H1 (cell line): Measurements from ENCODE around the gene PCIF1. TPM values are rescaled to one million over a fixed set of nuclear protein-coding genes. Genes with fewer than 3 reads are reported as not detected.
A peak's percentile ranks its signal among the peaks of the same experiment; 100 is the strongest.

Experiments
- CTCF ChIA-PET: fragments of 300-600 bp; sonication (Branson Sonifier 250); formaldehyde crosslinking; loops from one replicate; lab custom pipeline; 2021; ENCODE audit not compliant: partially characterized antibody; lab: Charles Lee
- POLR2A ChIA-PET: fragments of 300-600 bp; sonication (Branson Sonifier 250); formaldehyde crosslinking; loops from one replicate; lab custom pipeline; 2021; ENCODE audit warnings: inconsistent platforms; ENCODE audit not compliant: partially characterized antibody; lab: Charles Lee
- DNase-seq, 2 experiments: peaks; one replicate each; pipeline versions ENCODE4 v3.0.0 to v3.0.0-alpha.2; 2010 to 2022; ENCODE audit warnings: low spot score in 2 of 2, low read depth in 1 of 2, mixed read lengths in 1 of 2
- FAIRE-seq: peaks from 2 replicates; lab custom pipeline; 2011; peaks lifted over from hg19 to GRCh38; lab: Jason Lieb, UNC
- H2AFZ ChIP-seq: 2 replicates; pipeline ENCODE4 v1.8.1; 2012; ENCODE audit warnings: low read length, inconsistent platforms
- H2AK5ac ChIP-seq: 2 replicates; pipeline ENCODE4 v1.6.1; 2013; ENCODE audit warnings: low read depth, low read length
- H2BK120ac ChIP-seq: replicated peaks from 2 replicates; pipeline ENCODE3; 2013; ENCODE audit warnings: low read depth, low read length, inconsistent platforms
- H2BK12ac ChIP-seq: 2 replicates; pipeline ENCODE4 v1.6.1; 2013; ENCODE audit warnings: low read depth, low read length
- H2BK15ac ChIP-seq: 2 replicates; pipeline ENCODE4 v1.6.1; 2013; ENCODE audit warnings: low read length
- H2BK20ac ChIP-seq: 2 replicates; pipeline ENCODE4 v1.6.1; 2013; ENCODE audit warnings: low read length
- H2BK5ac ChIP-seq: 2 replicates; pipeline ENCODE4 v1.6.1; 2013; ENCODE audit warnings: low read depth, low read length
- H3K14ac ChIP-seq: 2 replicates; pipeline ENCODE4 v1.6.1; 2013; ENCODE audit warnings: inconsistent platforms; ENCODE audit not compliant: insufficient read length
- H3K18ac ChIP-seq: 2 replicates; pipeline ENCODE4 v1.6.1; 2013; ENCODE audit warnings: low read length; ENCODE audit errors: extremely low read depth
- H3K23ac ChIP-seq: 2 replicates; pipeline ENCODE4 v1.6.1; 2013; ENCODE audit warnings: inconsistent platforms; ENCODE audit not compliant: insufficient read length
- H3K23me2 ChIP-seq: 2 replicates; pipeline ENCODE4 v1.6.1; 2013; ENCODE audit warnings: low read depth, low read length
- H3K27ac ChIP-seq: 2 replicates; pipeline ENCODE4 v1.6.1; 2011; ENCODE audit warnings: low read depth, low read length, inconsistent platforms
- H3K27me3 ChIP-seq, 4 experiments: replicated peaks in 1 of 4; 1 replicate in 1 of 4; 2 replicates in 3 of 4; pipeline versions ENCODE4 v1.6.1 to v1.8.1; 2011 to 2013; ENCODE audit warnings: low read length in 3 of 4, mild to moderate bottlenecking in 3 of 4, inconsistent platforms in 2 of 4, mixed read lengths in 2 of 4, moderate library complexity in 1 of 4; ENCODE audit not compliant: control insufficient read depth in 3 of 4, insufficient read depth in 3 of 4; ENCODE audit errors: extremely low read depth in 1 of 4
- H3K36me3 ChIP-seq, 4 experiments: 2 replicates each; pipeline versions ENCODE4 v1.6.1 to v1.8.1; 2011 to 2013; ENCODE audit warnings: mild to moderate bottlenecking in 4 of 4, low read length in 3 of 4, moderate library complexity in 2 of 4, control low read depth in 1 of 4, inconsistent platforms in 1 of 4; ENCODE audit not compliant: insufficient read depth in 4 of 4, control insufficient read depth in 2 of 4
- H3K4ac ChIP-seq: replicated peaks from 2 replicates; pipeline ENCODE3; 2013; ENCODE audit warnings: low read length, low read depth, mixed read lengths, inconsistent platforms; ENCODE audit not compliant: insufficient read length
- H3K4me1 ChIP-seq, 4 experiments: replicated peaks in 1 of 4; 1 replicate in 1 of 4; 2 replicates in 3 of 4; pipeline versions ENCODE4 v1.6.1 to v1.8.1; 2011 to 2013; ENCODE audit warnings: low read length in 3 of 4, inconsistent platforms in 2 of 4, mixed read lengths in 1 of 4; ENCODE audit not compliant: insufficient read depth in 4 of 4, control insufficient read depth in 3 of 4
- H3K4me2 ChIP-seq, 2 experiments: 2 replicates each; pipeline versions ENCODE4 v1.6.1 to v1.8.1; 2011 to 2013; ENCODE audit warnings: low read depth in 2 of 2, low read length in 2 of 2, control low read depth in 1 of 2, inconsistent platforms in 1 of 2, mild to moderate bottlenecking in 1 of 2; ENCODE audit not compliant: insufficient read depth in 1 of 2
- H3K4me3 ChIP-seq, 4 experiments: fragments of 200-600, 300-600 bp in 1 of 4; sonication (generic), shearing (Covaris generic), sonication (Bioruptor Twin) in 1 of 4; 2 replicates each; pipeline versions ENCODE4 v1.5.1 to v1.8.1; 2011 to 2016; ENCODE audit warnings: low read length in 4 of 4, low read depth in 3 of 4, control low read depth in 2 of 4, inconsistent platforms in 2 of 4, mild to moderate bottlenecking in 2 of 4, mixed read lengths in 1 of 4, moderate library complexity in 1 of 4; ENCODE audit not compliant: insufficient read depth in 2 of 4; ENCODE audit errors: extremely low read depth in 1 of 4
- H3K56ac ChIP-seq: replicated peaks from 2 replicates; pipeline ENCODE3; 2013; ENCODE audit warnings: low read depth, mild to moderate bottlenecking, mixed read lengths, low read length, inconsistent platforms; ENCODE audit not compliant: insufficient read length
- H3K79me1 ChIP-seq: 2 replicates; pipeline ENCODE4 v1.6.1; 2013; ENCODE audit warnings: low read depth, low read length, control low read depth
- H3K79me2 ChIP-seq, 2 experiments: 2 replicates each; pipeline versions ENCODE4 v1.6.1 to v1.8.1; 2012 to 2013; ENCODE audit warnings: low read length in 2 of 2, mild to moderate bottlenecking in 2 of 2, inconsistent platforms in 1 of 2; ENCODE audit not compliant: insufficient read depth in 2 of 2, control insufficient read depth in 1 of 2
- H3K9ac ChIP-seq, 4 experiments: replicated peaks in 1 of 4; 1 replicate in 1 of 4; 2 replicates in 3 of 4; pipeline versions ENCODE4 v1.6.1 to v1.8.1; 2011 to 2013; ENCODE audit warnings: low read depth in 3 of 4, low read length in 3 of 4, control low read depth in 2 of 4, mild to moderate bottlenecking in 2 of 4, moderate library complexity in 2 of 4, inconsistent platforms in 1 of 4; ENCODE audit errors: extremely low read depth in 1 of 4
- H3K9me3 ChIP-seq, 2 experiments: 2 replicates each; pipeline versions ENCODE4 v1.6.1 to v1.8.1; 2012 to 2013; ENCODE audit warnings: mild to moderate bottlenecking in 2 of 2, moderate library complexity in 2 of 2, control low read depth in 1 of 2, inconsistent platforms in 1 of 2, low read depth in 1 of 2, low read length in 1 of 2, mixed read lengths in 1 of 2; ENCODE audit not compliant: insufficient read depth in 2 of 2
- H4K20me1 ChIP-seq, 2 experiments: replicated peaks in 1 of 2; 2 replicates each; pipeline versions ENCODE3 to v1.8.1; 2011 to 2013; ENCODE audit warnings: inconsistent platforms in 2 of 2, low read length in 2 of 2, mild to moderate bottlenecking in 1 of 2; ENCODE audit not compliant: insufficient read depth in 2 of 2, control insufficient read depth in 1 of 2
- H4K5ac ChIP-seq: 2 replicates; pipeline ENCODE4 v1.6.1; 2013; ENCODE audit warnings: low read length, low read depth, mixed read lengths, inconsistent platforms; ENCODE audit not compliant: insufficient read length
- H4K8ac ChIP-seq: 2 replicates; pipeline ENCODE4 v1.8.0; 2013; ENCODE audit warnings: mild to moderate bottlenecking, moderate library complexity, low read length, inconsistent platforms; ENCODE audit not compliant: insufficient read depth; ENCODE audit errors: extremely low read depth
- H4K91ac ChIP-seq: replicated peaks from 2 replicates; pipeline ENCODE3; 2013; ENCODE audit warnings: low read length, mixed read lengths, inconsistent platforms; ENCODE audit not compliant: insufficient read length
- ASH2L ChIP-seq: fragments of 200-600, 300-600 bp; sonication (generic); IDR thresholded peaks from one replicate; pipeline ENCODE4 v1.7.1; 2017; ENCODE audit warnings: low read length
- BRCA1 ChIP-seq: IDR thresholded peaks from 2 replicates; pipeline ENCODE4 v1.6.1; 2012; ENCODE audit warnings: low read depth, low read length, improper control_type of control experiment
- CBX8 ChIP-seq: fragments of 300-800, 300-1000 bp; sonication (generic); IDR thresholded peaks from 2 replicates; pipeline ENCODE4 v1.7.1; 2016; ENCODE audit warnings: low read depth, low read length, borderline replicate concordance
- POLR2AphosphoS5 ChIP-seq: IDR thresholded peaks from 2 replicates; pipeline ENCODE4 v1.6.1; 2011; ENCODE audit warnings: low read depth, low read length
- SAP30 ChIP-seq: fragments of 300-600 bp; sonication (generic); IDR thresholded peaks from 2 replicates; pipeline ENCODE4 v1.7.1; 2012; ENCODE audit warnings: low read length, moderate library complexity, mild to moderate bottlenecking, inconsistent platforms; ENCODE audit not compliant: insufficient read depth, insufficient replicate concordance
- WGBS, 2 experiments: shearing (Covaris generic) in 1 of 2; methylation state at CpG; one replicate each; pipeline versions ENCODE4 v1.1.6 to v1.1.7; 2013 to 2015; ENCODE audit warnings: low lambda C conversion rate in 2 of 2, mixed read lengths in 2 of 2, inconsistent platforms in 1 of 2, low coverage in 1 of 2, missing lambda C conversion rate in 1 of 2; ENCODE audit not compliant: insufficient replicate concordance in 2 of 2, insufficient coverage in 1 of 2, insufficient read length in 1 of 2; ENCODE audit errors: extremely low coverage in 1 of 2, missing lambda C conversion rate in 1 of 2; 5-methylcytosine and 5-hydroxymethylcytosine counted together
- polyA plus RNA-seq, 7 experiments: library from polyadenylated mRNA; depleted of rRNA in 3 of 7; stranded (reverse) in 5 of 7; unstranded in 2 of 7; fragments of >200 nt in 5 of 7; fragments of 200-250 nt in 2 of 7; gene quantifications; 1 replicate in 5 of 7; 2 replicates in 1 of 7; 4 replicates in 1 of 7; pipeline versions ENCODE4 v1.2.1 to v1.2.3, GENCODE V29; 2011 to 2013; ENCODE audit warnings: missing spikeins in 2 of 7, mixed read lengths in 2 of 7
- total RNA-seq: library from RNA; stranded (reverse); fragmentation: NEBNext Ultra II Directional; extraction: Animal tissue kit (Norgen Biotek cat#: 25700); gene quantifications from 2 replicates; pipeline ENCODE4 v1.2.1, GENCODE V29; 2021
- TF ChIP-seq, protein P1 (sequence below): IDR thresholded peaks from 2 replicates; pipeline ENCODE4 v1.6.1; 2011; ENCODE audit warnings: low read length, improper control_type of control experiment

Gene PCIF1
- total and polyA plus RNA-seq, 2 of the 8 experiments (the other 6 are each of a cell fraction or from before 2014, with no cell fraction given) = 30.3 to 30.6 TPM

DNA sequence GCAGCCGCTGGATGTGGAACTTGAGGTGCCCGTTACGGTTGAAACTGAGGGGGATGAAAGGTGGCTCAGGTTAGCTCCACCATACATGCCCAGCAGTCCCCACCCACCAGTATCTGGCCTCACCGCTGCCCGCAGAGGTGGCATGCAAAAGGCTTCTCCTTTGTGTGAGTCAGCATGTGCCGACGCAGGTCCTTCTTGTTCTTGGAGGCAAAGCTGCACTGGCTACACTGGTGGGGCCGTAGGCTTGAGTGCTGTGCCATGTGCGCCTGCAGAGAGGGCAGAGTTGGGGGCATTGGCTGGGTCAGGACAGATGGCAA is 15.8 kb downstream of the PCIF1 start:
- Histone ChIP-seq H2BK12ac (no peak overlapping the region), H3K4me3 (no peak overlapping the region), H3K9me3 (no peaks in the 10 kb centered on the region), H2BK5ac (no peak overlapping the region), H4K91ac (no peak overlapping the region), H3K23me2 (no peaks in the 10 kb centered on the region), H2BK15ac (no peak overlapping the region), H3K18ac (no peak overlapping the region), H3K23ac (no peak overlapping the region), H3K4me2 (no peak overlapping the region), H2BK120ac (no peak overlapping the region), H3K79me1 (peaks cover 5% of the 10 kb centered on the region; the same call in 1 of the 2 replicates), H3K27me3 (no peaks in the 10 kb centered on the region), H4K20me1 (peaks cover 0 to 13% of the 10 kb centered on the region in 2 experiments), H2BK20ac (no peak overlapping the region), H2AFZ (no peak overlapping the region), H3K27ac (no peak overlapping the region), H3K4me1 (peaks cover 0 to 3% (median 1%) of the 10 kb centered on the region in 4 experiments; a peak in 1 of 7 replicates), H3K4ac (no peak overlapping the region), H4K5ac (no peak overlapping the region), H3K36me3 (peaks cover 16 to 51% (median 29%) of the 10 kb centered on the region in 4 experiments), H3K14ac (no peak overlapping the region), H3K9ac (no peak overlapping the region), H4K8ac (no peak overlapping the region; the same call in 1 of the 2 replicates), H3K56ac (no peak overlapping the region), H2AK5ac (no peak overlapping the region), H3K79me2 (no peaks in the 10 kb centered on the region)
- WGBS, 2 experiments = 91% methylated on average over 9 of the region's 9 CpGs; no CpG with 5 or more reads in 1 of the 2 experiments
- ChIA-PET POLR2A (interaction anchor here (1.1 to 14.0 kb wide), 12 partner anchors 14 to 134 kb away, joined by 3 to 283 read pairs (median 6); partner anchors contain the start of genes CTSA, NEURL2, PCIF1 and PLTP), CTCF (interaction anchor here (1.9 to 8.7 kb wide), 3 partner anchors 11 to 19 kb away, joined by 7 to 82 read pairs (median 11); no protein-coding TSS in a partner anchor)
- DNase-seq (no peak), FAIRE-seq (no peak)
- TF ChIP-seq ASH2L (no peak), CBX8 (no peak), SAP30 (no peak), BRCA1 (no peak), POLR2AphosphoS5 (peak; percentile 44; the same call in 1 of the 2 replicates)
- TF ChIP-seq, protein P1, sequence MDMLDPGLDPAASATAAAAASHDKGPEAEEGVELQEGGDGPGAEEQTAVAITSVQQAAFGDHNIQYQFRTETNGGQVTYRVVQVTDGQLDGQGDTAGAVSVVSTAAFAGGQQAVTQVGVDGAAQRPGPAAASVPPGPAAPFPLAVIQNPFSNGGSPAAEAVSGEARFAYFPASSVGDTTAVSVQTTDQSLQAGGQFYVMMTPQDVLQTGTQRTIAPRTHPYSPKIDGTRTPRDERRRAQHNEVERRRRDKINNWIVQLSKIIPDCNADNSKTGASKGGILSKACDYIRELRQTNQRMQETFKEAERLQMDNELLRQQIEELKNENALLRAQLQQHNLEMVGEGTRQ = no peak
